Fibroblast of the aortic adventitia (primary cell): ENCODE measurements around the gene VTI1A. TPM values are rescaled to one million over a fixed set of nuclear protein-coding genes. Genes with fewer than 3 reads are reported as not detected.
"Not testable (repeated sequence)": the region's sequence is repeated elsewhere in the genome, so short reads cannot be mapped to it uniquely, and the experiment has no call there.

Experiments used
- DNase-seq: peaks from one replicate; pipeline ENCODE4 v3.0.0-alpha.2; 2010; ENCODE audit warnings: low read depth
- H3K4me3 ChIP-seq: 2 replicates; pipeline ENCODE4 v1.5.1; 2011; ENCODE audit warnings: low read depth, mild to moderate bottlenecking, control low read depth, low read length, moderate library complexity
- CTCF ChIP-seq: IDR thresholded peaks from 2 replicates; pipeline ENCODE4 v1.5.1; 2011; ENCODE audit warnings: mild to moderate bottlenecking, low read length, control low read depth, inconsistent platforms; ENCODE audit not compliant: insufficient read depth
- total RNA-seq: library from RNA; depleted of rRNA; stranded (reverse); fragments of >200 nt; gene quantifications from 2 replicates; pipeline ENCODE4 v1.2.3, GENCODE V29; 2012; ENCODE audit warnings: low replicate concordance

The VTI1A gene
- total RNA-seq, 1 donor: 44.5 TPM

GRCh38 chr10:112536663-112537062 is 89.6 kb downstream of the VTI1A start:
- no peak for DNase-seq
- no peak overlapping the region for H3K4me3 ChIP-seq
- TF ChIP-seq CTCF: no peak

- no peak overlapping the region for H3K4me3 ChIP-seq
- TF ChIP-seq CTCF: no peak
- no peak for DNase-seq
Observed at GRCh38 chr10:112538168-112538567, 91.2 kb downstream of the VTI1A start.

GRCh38 chr10:112539340-112539739 is 92.3 kb downstream of the VTI1A start:
- no peak overlapping the region for H3K4me3 ChIP-seq
- DNase-seq: no peak
- TF ChIP-seq CTCF: no peak

GRCh38 chr10:112542823-112543222 is 95.8 kb downstream of the VTI1A start:
- DNase-seq, H3K4me3 ChIP-seq: not testable (repeated sequence)

- no peak overlapping the region for H3K4me3 ChIP-seq
- DNase-seq: no peak
- no peak for TF ChIP-seq CTCF
Observed at GRCh38 chr10:112546474-112546873, 99.5 kb downstream of the VTI1A start.

GRCh38 chr10:112548535-112549276 is 101.7 kb downstream of the VTI1A start:
- no peak overlapping the region for H3K4me3 ChIP-seq
- DNase-seq: no peak
- TF ChIP-seq CTCF: no peak

- H3K4me3 ChIP-seq: no peak overlapping the region
- no peak for TF ChIP-seq CTCF
- no peak for DNase-seq
Observed at GRCh38 chr10:112552593-112553110, 105.6 kb downstream of the VTI1A start.
